NCI-H146 (cell line): ENCODE data around the gene CD180.
"Not testable (repeated sequence)": the region's sequence is repeated elsewhere in the genome, so short reads cannot be mapped to it uniquely, and the experiment has no call there.

Experiments
- DNase-seq: peaks from one replicate; lab custom pipeline; 2025; lab: John Stamatoyannopoulos, UW

The CD180 gene

DNA sequence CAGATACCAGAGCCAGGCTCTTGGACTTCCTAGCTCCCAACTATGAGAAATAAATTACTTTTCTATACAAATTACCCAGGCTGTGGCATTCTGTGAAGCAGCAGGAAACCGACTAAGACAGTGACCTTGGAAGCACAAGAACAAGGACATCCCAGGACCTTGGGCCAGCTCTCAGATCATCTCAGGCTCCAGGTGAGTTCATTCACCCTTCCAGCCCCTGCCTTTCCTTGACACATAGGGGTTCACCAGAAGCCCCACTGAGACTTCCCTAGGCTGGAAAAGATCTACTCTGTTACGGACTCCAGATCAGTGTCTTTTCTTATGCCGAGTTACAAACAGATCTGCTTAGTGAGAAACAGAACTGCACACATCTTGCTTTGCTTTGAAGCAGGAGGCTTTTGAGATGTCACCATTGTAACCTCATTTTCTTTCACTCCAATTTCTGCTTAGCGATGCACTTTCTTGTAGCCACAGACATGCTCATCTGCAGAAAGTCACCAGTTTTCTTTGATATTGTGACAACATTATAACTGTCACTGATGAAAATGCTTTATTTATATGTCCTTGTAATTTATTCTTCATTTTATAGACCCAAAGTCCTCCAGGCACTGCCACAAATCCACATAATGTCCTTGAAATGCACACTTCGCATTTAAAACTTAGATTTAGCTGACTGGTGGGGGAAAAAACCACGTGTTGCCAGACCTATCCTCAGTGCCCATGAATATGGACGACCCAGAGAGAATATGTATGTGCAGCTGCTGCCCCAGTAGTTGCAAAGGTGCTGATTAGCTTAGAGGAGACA, 8.1 kb downstream of the CD180 start:
- no peak for DNase-seq

DNA sequence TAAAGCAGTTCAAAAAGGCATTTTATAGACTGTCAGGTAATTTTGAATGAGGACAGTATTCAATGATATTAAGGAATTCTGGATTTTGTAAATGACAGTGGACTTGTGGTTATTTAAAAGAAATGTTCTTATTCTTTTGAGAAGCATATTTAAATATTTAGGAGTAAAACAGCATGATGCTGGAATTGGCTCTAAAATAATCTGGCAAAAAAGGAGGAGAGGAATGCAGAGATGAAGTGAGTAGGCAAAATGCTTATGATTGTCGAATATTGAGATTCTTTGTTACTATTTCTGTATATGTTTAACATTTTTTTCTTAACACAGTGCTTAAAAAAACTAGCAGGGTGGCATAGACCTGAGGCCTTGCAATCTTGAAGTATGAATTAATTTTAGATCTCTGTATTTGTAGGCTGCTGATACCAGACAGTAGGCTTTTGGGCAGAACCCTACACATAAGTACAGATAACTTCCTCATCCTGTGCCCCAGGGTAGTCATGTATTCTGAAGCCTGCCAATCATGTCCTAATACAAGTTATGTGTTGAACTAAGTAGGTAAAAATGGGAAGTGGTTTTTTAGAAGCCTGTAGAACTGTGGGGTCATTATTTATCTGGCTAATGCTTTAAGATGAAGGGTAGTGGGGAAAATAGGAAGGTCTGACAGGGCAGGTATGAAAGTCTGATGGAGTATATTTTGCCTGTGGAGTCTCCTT, 9.4 kb downstream of the CD180 start:
- DNase-seq: no peak

DNA sequence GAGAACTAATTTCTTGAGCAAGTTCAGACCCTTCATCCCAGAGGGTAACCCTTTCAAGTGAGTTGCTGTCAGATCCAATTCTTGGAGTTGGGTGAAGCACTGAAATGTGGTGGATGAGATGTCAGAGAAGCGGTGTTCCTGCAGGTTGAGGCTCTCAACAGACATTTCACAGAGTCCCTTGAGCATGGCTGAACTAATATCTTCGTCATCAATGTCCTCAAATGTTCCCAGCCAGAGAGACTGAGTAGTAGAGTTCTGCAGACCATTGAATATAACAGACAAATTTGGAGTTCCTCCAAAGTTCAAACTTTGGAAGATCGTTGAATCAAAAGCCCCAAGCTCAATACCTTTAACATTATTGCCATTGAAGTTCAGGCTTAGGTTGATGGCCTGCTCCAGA, 12.7 kb downstream of the CD180 start:
- DNase-seq: no peak

DNA sequence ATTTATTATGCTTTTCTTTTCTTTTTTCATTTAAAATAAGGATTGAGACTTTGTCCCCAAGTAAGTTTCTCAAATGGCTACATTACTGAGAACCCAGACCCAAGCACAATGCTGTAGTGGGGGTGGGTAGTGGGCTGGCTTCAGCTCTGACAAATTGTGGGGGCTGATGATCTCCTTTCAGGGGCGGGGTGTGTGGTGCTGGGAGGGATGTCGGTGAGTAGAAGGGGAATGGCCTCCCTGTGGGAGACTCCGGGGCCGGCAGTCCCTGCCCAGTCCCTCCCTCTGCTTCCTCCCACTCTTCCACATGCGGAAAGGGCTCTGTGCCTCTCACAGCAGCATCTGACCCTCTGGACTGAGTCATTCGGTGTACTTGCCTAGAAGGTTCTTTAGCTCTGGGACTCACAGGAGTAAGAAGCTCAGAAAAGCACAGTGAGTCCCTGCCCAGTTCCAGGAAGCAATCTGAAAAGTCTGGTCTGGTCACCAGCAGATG, 14.3 kb downstream of the CD180 start:
- no peak for DNase-seq

DNA sequence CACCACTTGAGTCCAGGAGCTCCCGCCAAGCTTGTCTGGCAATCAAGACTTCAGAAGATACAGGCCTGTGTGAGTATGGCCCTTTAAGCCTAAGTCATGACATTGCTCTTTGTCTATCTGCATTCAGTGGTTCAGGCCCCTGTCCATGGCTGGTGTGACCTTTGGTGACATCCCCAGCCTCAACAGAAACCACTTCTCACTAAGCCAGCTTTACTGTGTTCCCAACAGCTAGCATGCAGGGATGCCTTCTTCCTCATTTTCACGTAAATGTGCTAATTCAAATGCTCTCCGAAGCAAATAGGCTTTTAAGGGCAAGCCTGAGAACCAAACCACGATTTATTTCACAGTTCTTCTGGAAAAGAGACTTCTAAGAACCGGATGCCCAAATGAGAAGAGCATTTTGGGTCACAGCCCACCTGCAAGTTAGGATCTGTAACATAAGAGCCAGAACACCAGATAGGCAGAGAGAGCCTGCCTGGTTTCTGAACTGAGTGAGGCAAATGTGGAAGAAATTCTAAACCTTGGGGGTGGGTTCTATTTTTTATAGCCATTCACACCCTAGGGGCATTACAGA, 14.9 kb downstream of the CD180 start:
- DNase-seq: no peak

DNA sequence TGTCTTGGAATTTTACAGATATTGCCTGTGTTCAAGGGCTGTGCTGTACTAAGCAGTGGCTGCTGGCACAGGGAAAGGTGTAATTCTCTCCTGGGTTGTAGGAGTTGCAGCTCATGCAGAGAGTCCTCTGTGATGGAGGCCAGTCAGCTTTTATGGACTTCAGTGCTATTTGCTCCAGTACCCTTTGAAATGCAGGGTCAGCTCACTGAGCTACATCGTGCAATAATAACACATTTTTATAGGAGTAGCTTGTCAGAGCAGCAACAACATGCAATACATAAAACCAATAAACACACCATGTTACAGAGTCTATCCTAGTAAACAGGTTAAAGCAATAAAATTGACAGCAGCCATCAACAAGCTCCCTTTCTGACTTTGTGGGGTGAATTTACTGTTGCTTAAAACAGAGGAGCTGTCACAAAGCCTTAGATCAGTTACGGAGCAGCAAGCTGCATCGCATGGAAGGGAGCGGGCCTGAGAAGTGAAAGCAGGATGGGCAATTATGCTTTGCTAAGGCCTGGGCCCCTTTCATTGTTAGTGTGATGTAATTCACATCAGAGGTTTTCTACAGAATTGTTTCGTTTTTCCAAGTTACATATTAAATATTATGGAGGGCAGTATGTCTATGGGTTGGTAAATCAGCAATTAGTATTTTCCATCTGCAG, 16.8 kb downstream of the CD180 start:
- no peak for DNase-seq

DNA sequence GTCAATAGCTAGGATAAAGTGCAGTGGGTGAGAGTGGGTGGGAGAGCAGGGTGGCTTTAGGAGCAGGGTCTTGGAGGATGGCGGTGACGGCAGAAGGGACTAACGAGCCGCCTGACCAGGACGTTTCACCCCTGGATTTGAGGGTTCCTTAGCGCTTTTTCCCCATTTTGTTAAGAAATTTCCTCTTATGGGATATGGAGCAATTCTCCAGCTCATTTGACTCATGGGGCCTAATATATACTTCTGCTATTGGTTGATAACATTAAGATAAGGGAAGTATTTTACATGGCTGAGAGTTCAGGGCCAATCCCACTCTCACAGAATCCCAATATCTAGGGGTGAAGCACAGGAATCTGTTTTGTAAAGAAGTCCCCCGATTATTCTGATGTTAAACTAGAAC, 17.6 kb downstream of the CD180 start:
- no peak for DNase-seq

DNA sequence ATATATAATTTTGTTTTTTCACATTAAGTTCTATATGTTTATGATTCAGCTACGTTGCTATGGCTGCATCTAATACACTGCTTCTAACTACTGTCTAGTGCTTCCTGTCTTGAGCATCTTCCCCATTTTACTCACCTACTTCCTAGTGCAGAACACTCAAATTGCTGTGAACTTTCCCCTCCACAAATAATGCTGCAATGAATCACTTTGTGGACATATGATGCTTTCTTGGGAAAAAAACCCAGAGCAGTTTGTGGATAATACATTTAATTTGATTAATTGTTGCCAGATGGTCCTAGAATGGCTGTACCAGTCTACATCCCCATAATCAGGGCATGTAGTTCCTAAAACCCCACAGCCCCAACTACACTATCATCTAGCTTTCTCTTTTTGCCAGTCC, 18.5 kb downstream of the CD180 start:
- DNase-seq: no peak

DNA sequence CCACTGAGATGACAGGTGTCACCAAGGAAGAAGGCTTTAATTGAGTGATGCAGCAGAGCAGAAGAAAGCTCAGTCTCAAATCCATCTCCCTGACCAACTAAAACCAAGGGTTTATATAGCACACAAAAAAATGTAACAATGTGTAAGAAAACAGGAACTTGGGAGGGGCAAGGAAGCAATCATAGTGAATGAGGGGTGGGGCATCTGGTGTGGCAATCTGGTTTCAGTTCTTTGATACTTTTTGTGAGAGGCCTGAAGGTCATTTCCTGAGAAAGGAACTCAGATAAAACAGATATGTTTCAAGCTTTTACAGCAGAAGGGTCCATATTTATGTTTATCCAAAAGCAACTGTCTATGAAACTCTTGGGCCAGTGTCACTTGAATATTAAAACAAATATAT, 19.7 kb downstream of the CD180 start:
- no peak for DNase-seq

DNA sequence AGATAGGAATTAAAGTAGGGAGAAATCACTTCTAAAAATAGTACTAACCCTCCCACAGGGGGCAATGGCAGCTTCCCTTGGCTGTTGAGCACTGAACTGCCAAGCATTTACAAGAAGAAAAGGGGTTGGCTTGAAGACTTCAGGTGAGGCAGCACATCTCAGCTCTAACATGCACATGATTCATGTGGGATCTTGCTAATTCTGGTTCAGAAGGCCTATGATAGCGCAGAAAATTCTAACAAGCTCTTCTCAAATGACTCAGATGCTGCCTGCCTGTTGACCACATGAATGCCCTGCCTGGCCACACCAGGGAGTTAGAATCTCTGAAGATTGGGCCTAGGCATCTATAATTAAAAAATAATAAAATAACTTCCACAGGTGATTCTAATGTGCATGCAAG, 22.6 kb downstream of the CD180 start:
- no peak for DNase-seq

DNA sequence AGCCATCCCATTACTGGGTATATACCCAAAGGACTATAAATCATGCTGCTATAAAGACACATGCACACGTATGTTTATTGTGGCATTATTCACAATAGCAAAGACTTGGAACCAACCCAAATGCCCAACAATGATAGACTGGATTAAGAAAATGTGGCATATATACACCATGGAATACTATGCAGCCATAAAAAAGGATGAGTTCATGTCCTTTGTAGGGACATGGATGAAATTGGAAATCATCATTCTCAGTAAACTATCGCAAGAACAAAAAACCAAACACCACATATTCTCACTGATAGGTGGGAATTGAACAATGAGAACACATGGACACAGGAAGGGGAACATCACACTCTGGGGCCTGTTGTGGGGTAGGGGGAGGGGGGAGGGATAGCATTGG, 23.2 kb downstream of the CD180 start:
- not testable (repeated sequence) for DNase-seq

DNA sequence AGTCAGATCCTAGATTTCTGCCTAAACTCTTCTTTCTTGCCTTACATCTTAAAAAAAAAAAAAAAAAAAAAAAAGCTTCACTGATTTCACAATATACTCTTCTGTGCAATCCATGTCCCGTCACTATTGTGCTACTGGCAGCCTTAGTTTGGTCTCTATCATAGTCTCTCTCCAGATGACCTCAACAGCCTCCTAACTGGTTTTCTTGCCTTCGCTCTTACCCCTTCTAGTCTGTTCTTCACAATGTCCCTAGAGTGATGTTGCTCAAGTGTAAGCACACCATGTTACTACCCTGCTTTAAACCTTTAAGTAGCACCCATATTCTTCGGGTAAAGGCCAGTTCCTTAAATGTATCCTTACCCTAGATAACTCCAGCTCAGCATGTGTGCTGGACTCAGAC, 25.8 kb downstream of the CD180 start:
- no peak for DNase-seq

DNA sequence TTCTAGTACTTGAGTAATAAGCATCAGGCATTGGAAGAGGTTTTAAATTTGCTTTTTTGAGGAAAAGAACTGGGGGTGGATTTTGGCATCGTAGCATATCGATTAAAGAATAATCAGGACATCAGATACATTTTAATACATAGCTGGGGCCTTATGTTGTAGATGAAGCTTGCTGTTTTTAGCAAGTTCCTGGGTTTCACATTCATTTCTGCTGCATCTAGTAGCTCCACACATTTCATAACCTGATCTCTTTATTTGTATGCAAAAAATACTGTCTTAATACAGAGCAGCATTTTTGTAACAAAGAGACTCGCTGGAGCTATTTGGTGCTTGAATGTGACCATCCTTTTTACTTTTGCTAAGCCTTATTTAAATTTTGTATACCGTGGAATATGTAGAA, 28.5 kb downstream of the CD180 start:
- no peak for DNase-seq

DNA sequence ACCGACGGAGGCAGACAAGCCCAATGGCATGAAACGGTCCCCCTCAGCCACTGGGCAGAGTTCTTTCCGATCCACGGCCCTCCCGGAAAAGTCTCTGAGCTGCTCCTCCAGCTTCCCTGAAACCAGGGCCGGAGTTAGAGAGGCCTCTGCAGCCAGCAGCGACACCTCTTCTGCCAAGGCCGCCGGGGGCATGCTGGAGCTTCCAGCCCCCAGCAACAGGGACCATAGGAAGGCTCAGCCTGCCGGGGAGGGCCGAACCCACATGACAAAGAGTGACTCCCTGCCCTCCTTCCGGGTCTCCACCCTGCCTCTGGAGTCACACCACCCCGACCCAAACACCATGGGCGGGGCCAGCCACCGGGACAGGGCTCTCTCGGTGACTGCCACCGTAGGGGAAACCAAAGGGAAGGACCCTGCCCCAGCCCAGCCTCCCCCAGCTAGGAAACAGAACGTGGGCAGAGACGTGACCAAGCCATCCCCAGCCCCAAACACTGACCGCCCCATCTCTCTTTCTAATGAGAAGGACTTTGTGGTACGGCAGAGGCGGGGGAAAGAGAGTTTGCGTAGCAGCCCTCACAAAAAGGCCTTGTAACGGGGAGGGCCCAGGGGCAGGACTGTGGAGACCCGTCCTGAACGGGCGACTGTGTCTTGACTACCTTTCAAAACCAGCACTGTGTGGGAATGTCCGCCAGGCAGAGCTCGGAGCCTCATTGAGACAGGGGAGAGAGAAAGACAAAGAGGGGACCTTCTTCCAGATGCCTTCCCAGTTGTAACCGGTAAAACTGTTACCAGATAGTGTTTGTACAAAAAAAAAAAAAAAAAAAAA, 29.9 kb downstream of the CD180 start:
- DNase-seq: no peak

DNA sequence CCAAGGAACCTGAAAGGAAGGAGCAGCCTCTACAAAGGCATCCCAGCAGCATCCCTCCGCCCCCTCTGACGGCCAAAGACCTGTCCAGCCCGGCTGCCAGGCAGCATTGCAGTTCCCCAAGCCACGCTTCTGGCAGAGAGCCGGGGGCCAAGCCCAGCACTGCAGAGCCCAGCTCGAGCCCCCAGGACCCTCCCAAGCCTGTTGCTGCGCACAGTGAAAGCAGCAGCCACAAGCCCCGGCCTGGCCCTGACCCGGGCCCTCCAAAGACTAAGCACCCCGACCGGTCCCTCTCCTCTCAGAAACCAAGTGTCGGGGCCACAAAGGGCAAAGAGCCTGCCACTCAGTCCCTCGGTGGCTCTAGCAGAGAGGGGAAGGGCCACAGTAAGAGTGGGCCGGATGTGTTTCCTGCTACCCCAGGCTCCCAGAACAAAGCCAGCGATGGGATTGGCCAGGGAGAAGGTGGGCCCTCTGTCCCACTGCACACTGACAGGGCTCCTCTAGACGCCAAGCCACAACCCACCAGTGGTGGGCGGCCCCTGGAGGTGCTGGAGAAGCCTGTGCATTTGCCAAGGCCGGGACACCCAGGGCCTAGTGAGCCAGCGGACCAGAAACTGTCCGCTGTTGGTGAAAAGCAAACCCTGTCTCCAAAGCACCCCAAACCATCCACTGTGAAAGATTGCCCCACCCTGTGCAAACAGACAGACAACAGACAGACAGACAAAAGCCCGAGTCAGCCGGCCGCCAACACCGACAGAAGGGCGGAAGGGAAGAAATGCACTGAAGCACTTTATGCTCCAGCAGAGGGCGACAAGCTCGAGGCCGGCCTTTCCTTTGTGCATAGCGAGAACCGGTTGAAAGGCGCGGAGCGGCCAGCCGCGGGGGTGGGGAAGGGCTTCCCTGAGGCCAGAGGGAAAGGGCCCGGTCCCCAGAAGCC, 30.8 kb downstream of the CD180 start:
- DNase-seq: no peak

DNA sequence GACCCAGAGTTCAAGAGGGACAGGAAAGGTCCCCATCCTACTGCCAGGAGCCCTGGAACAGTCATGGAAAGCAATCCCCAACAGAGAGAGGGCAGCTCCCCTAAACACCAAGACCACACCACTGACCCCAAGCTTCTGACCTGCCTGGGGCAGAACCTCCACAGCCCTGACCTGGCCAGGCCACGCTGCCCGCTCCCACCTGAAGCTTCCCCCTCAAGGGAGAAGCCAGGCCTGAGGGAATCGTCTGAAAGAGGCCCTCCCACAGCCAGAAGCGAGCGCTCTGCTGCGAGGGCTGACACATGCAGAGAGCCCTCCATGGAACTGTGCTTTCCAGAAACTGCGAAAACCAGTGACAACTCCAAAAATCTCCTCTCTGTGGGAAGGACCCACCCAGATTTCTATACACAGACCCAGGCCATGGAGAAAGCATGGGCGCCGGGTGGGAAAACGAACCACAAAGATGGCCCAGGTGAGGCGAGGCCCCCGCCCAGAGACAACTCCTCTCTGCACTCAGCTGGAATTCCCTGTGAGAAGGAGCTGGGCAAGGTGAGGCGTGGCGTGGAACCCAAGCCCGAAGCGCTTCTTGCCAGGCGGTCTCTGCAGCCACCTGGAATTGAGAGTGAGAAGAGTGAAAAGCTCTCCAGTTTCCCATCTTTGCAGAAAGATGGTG, 31.6 kb downstream of the CD180 start:
- DNase-seq: no peak

DNA sequence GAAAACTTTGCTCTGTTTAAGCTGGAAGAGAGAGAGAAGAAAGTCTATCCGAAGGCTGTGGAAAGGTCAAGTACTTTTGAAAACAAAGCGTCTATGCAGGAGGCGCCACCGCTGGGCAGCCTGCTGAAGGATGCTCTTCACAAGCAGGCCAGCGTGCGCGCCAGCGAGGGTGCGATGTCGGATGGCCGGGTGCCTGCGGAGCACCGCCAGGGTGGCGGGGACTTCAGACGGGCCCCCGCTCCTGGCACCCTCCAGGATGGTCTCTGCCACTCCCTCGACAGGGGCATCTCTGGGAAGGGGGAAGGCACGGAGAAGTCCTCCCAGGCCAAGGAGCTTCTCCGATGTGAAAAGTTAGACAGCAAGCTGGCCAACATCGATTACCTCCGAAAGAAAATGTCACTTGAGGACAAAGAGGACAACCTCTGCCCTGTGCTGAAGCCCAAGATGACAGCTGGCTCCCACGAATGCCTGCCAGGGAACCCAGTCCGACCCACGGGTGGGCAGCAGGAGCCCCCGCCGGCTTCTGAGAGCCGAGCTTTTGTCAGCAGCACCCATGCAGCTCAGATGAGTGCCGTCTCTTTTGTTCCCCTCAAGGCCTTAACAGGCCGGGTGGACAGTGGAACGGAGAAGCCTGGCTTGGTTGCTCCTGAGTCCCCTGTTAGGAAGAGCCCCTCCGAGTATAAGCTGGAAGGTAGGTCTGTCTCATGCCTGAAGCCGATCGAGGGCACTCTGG, 32.6 kb downstream of the CD180 start:
- DNase-seq: no peak

DNA sequence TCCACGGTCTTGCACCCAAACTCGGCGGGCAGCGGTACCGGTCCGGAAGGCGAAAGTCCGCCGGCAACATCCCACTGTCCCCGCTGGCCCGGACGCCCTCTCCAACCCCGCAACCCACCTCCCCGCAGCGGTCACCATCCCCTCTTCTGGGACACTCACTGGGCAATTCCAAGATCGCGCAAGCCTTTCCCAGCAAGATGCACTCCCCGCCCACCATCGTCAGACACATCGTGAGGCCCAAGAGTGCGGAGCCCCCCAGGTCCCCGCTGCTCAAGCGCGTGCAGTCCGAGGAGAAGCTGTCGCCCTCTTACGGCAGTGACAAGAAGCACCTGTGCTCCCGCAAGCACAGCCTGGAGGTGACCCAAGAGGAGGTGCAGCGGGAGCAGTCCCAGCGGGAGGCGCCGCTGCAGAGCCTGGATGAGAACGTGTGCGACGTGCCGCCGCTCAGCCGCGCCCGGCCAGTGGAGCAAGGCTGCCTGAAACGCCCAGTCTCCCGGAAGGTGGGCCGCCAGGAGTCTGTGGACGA, 33.3 kb downstream of the CD180 start:
- no peak for DNase-seq

DNA sequence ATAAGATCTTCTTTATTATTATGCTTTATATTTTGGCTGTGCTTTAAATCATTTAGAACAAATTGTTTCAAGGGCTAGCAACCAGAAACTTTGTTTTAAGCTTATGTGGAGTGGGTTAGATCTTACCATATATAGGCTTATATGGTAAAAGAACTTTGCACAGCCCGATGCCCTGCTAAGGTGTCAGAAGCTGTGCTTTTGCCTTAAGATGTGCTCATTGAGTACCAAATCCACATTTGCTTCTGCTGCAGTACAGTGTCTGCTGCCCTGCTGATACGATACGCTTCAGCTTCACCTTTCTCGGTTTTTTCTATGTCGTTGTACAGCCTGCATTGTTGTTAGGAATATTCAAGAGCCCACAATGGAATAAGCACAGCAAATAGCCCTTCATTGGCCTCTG, 34.8 kb downstream of the CD180 start:
- no peak for DNase-seq
